ENCODE data around the gene MEN1. TPM values are rescaled to one million over a fixed set of nuclear protein-coding genes. Genes with fewer than 3 reads are reported as not detected.
A peak's percentile ranks its signal among the peaks of the same experiment; 100 is the strongest.

Gene MEN1
- total RNA-seq, 1 donor from 2014 or later, result 61.5 TPM

DNA sequence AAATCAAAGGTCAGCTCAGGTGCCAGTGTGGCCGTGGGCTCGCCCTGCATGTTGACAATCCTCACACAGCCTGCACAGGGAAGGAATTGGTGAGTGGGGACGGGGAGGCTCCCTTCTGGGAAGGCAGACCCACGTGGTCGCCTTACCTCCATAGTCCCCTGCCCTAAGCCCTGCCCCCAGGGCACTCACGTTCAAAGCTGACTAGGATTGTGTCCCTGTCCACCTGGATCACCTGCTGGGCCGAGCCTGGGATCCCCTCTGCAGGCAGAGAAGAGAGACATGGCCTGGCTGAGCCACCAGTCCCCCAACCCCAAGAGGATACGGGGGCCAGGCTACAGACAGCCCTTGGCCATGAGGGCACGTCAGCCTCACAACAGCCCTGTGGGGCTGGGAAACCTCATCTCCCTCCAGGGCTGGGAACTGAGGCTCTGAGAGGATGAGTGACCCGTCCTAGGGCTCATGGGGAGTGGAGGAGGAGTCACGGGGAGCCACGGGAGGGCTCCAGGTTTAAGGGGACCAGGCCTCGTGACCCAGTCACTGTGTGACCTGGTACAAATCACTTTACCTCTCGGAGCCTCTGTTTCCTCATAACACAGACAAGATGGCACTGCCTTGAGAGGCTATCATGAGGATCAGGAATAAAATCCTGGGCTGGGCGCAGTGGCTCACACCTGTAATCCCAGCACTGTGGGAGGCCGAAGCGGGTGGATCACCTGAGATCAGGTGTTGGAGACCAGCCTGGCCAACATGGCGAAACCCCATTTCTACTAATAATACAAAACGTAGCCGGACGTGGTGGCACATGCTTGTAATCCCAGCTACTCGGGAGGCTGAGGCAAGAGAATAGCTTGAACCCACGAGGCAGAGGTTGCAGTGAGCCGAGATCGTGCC is 19.9 kb downstream of the MEN1 start:
- Mint-ChIP-seq H3K36me3 (ENCODE audit: insufficient read depth) (no peaks in the 10 kb centered on the region), H3K27me3 (no peaks in the 10 kb centered on the region), H3K9me3 (ENCODE audit: low read depth) (no peaks in the 10 kb centered on the region), H3K4me1 (ENCODE audit: low read depth) (no peaks in the 10 kb centered on the region), H3K27ac (no peak overlapping the region), H3K4me3 (ENCODE audit: low read depth) (no peak overlapping the region)
- no peak for TF ChIP-seq CTCF (IDR thresholded peaks at IDR 0.05; ENCODE audit: unreplicated experiment)
- no peak for DNase-seq (ENCODE audit: low spot score, unreplicated experiment)

DNA sequence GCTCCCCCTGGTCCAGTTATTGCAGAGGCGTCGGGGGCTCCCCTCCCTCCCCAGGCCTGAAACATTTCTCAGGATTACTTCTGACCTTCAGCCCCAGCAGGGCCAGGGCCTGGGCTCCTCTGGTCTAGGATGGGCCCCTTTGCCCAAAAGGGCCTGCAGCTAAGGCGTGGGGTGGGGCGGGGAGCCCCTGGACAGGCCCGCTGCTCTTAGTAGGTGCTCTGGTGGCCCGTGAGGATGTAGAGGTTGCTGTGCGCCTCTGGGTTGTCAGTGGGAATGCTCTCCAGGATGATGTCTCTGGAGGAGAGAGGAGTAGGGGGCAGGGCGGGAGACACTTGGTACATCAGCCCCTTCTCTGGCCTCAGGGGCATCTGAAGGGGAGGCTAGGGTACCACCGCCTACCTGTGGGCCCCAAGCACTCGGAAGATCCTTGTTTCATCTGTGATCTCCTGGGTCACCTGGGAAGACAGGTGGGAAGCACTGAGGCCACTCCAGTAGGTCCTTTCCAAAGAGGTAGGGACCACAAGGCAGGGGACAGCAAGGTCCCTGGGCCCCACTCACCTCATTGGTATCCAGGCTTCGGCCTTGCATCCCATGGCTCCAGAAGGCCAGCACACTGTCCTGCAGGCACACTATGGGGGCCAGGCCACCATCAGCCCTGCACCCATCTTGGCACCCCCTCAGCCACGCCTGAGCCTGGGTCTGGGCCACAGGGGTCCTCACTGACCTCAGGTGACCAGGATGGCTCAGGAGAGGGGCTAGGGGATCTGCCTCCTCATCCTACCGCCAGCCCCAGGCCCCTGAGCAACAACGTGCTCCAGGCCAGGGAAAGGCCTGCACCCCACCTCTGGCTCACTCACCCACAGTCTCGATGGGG is 20.8 kb downstream of the MEN1 start:
- no peaks in the 10 kb centered on the region for H3K27me3 Mint-ChIP-seq
- no peak overlapping the region for H3K4me3 Mint-ChIP-seq (ENCODE audit: low read depth)
- no peak for TF ChIP-seq CTCF (IDR thresholded peaks at IDR 0.05; ENCODE audit: unreplicated experiment)
- no peaks in the 10 kb centered on the region for H3K4me1 Mint-ChIP-seq (ENCODE audit: low read depth)
- H3K36me3 Mint-ChIP-seq (ENCODE audit: insufficient read depth), result peaks cover 1% of the 10 kb centered on the region
- no peaks in the 10 kb centered on the region for H3K9me3 Mint-ChIP-seq (ENCODE audit: low read depth)
- no peak for DNase-seq (ENCODE audit: low spot score, unreplicated experiment)
- no peak overlapping the region for H3K27ac Mint-ChIP-seq

GRCh38 chr11:64788321-64789215 is 21.8 kb downstream of the MEN1 start:
- Mint-ChIP-seq H3K9me3 (ENCODE audit: low read depth) (no peaks in the 10 kb centered on the region), H3K27me3 (no peaks in the 10 kb centered on the region), H3K27ac (no peak overlapping the region), H3K4me3 (ENCODE audit: low read depth) (no peak overlapping the region), H3K36me3 (ENCODE audit: insufficient read depth) (peaks cover 1% of the 10 kb centered on the region), H3K4me1 (ENCODE audit: low read depth) (no peaks in the 10 kb centered on the region)
- TF ChIP-seq CTCF (IDR thresholded peaks at IDR 0.05; ENCODE audit: unreplicated experiment), result no peak
- DNase-seq (ENCODE audit: low spot score, unreplicated experiment), result no peak

DNA sequence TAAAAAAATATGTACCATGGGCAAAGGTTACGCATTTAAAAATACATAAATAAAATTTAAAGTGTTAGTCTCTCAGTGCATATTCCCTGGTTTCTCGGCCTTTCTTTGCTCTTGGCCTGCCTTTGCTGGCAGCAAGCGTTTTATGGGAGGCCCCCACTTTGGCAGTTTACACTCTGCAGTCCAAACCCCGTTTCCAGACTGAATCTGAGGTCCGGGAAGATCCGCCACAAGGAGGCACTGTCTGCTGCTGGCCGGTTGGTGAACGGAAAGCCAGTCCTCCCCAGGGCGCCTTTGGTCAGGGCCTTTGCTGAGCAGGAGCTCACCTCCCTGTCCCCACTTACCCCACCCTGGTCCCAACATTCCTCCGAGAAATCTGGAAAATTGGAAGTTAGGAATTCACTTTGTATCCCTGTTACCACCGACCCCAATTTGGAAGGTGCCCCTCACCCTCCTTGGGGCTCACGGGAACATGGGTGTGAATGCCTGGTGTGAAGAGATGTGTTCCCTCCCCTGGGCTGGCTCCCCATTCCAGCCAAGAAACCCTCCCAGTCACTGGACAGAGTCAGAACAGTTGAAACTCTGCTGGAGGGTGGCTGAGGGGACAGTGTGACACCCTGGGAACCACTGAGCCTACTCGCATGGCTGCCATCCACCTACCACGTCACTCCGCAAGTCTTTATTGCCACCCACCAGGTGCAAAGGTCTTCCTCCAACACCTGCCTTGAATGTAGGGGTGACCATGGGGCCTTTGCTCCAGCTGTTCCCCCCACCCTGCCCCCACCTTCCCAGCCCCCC is 22.6 kb downstream of the MEN1 start:
- no peaks in the 10 kb centered on the region for H3K27me3 Mint-ChIP-seq
- TF ChIP-seq CTCF (IDR thresholded peaks at IDR 0.05; ENCODE audit: unreplicated experiment), result peak; percentile 71
- no peak for DNase-seq (ENCODE audit: low spot score, unreplicated experiment)
- H3K27ac Mint-ChIP-seq, result no peak overlapping the region
- no peaks in the 10 kb centered on the region for H3K9me3 Mint-ChIP-seq (ENCODE audit: low read depth)
- H3K4me3 Mint-ChIP-seq (ENCODE audit: low read depth), result no peak overlapping the region
- no peaks in the 10 kb centered on the region for H3K4me1 Mint-ChIP-seq (ENCODE audit: low read depth)
- H3K36me3 Mint-ChIP-seq (ENCODE audit: insufficient read depth), result peaks cover 1% of the 10 kb centered on the region
